ENCODE measurements around the gene HSD17B10. TPM values are rescaled to one million over a fixed set of nuclear protein-coding genes. Genes with fewer than 3 reads are reported as not detected.

HSD17B10 gene
- total and polyA plus RNA-seq, 2 of the 13 experiments (the other 11 are each of a cell fraction or from before 2014, with no cell fraction given), result 68.7 to 84.7 TPM

DNA sequence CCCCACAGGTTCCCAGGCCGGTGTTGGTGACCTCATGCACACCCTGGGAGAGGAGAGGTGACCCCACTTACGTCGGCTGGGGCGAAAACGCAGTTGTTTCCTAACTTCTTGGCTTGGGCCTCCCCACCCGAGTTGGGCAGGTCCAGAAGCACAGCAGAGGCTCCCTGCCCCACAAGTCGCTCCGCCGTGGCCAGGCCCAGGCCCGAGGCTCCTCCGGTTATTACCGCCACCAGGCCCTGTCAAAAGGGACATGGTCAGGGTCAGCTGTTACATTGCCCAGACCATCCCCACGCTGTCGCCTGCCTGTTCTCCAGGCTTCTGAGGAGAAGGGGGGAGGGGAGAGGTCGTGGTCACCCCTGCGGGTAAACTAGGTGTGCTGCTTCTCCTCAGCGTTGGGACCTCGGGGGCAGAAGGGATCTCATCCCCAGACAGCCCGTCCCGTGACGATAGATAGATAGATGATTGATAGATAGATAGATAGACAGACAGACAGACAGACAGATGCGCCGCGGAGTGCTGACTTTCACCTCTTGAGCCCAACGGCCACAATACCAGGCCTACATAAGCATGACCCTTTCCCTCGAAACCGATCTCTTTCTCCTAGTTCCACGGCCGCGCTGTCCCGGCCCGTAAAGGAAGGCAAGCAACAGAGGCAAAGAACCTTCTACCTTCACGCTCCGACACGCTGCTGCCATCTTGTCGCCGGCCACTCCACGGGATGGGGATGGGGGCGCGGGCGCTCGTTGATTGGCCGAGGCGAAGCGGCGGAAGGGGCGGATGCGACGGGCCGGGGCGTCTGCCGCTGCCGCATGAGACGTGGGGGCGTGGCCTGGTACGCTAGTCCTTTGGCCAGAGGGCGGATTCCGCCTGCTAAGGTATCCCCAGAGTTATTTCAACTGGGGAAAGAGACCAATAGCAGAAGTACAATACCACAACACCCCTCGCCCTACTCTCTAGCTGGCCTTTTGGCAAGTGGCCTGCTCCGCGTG lies at the start of gene HSD17B10 (continued):
- TF ChIP-seq TFDP2 (CRISPR knock-in tag; IDR thresholded peaks at IDR 0.05), result peak; percentile 43; the same call in 1 of the 2 replicates
- TF ChIP-seq STAG1 (CRISPR knock-in tag; IDR thresholded peaks at IDR 0.05), result no peak
- 0 out of 2 replicates have a peak, but pooled peaks have one; percentile 36 for TF ChIP-seq PHF21A (CRISPR knock-in tag; IDR thresholded peaks at IDR 0.05)
- no peak for TF ChIP-seq ZNF609 (CRISPR knock-in tag; IDR thresholded peaks at IDR 0.05; ENCODE audit: borderline replicate concordance)
- 0 out of 2 replicates have a peak, but pooled peaks have one; percentile 16 for TF ChIP-seq IKZF5 (CRISPR knock-in tag; IDR thresholded peaks at IDR 0.05)
- TF ChIP-seq ZNF773 (CRISPR knock-in tag; IDR thresholded peaks at IDR 0.05; ENCODE audit: borderline replicate concordance), result no peak
- TF ChIP-seq ARNT2 (CRISPR knock-in tag; IDR thresholded peaks at IDR 0.05; ENCODE audit: low read depth), result no peak
- no peak for TF ChIP-seq ZNF607 (CRISPR knock-in tag; IDR thresholded peaks at IDR 0.05; ENCODE audit: borderline replicate concordance)
- TF ChIP-seq ZNF331 (CRISPR knock-in tag; IDR thresholded peaks at IDR 0.05), result 0 out of 2 replicates have a peak, but pooled peaks have one; percentile 20
- peak; percentile 53 for TF ChIP-seq MAX (IDR thresholded peaks at IDR 0.05)
- no peak for TF ChIP-seq ZNF720 (CRISPR knock-in tag; IDR thresholded peaks at IDR 0.05)
- TF ChIP-seq PHF20 (CRISPR knock-in tag; IDR thresholded peaks at IDR 0.05), result 0 out of 2 replicates have a peak, but pooled peaks have one; percentile 27
- no peak for TF ChIP-seq ZNF17 (CRISPR knock-in tag; IDR thresholded peaks at IDR 0.05)
- peak; percentile 62; the same call in 1 of the 2 replicates for TF ChIP-seq HDAC2 (CRISPR knock-in tag; IDR thresholded peaks at IDR 0.05)
- TF ChIP-seq, protein P1, sequence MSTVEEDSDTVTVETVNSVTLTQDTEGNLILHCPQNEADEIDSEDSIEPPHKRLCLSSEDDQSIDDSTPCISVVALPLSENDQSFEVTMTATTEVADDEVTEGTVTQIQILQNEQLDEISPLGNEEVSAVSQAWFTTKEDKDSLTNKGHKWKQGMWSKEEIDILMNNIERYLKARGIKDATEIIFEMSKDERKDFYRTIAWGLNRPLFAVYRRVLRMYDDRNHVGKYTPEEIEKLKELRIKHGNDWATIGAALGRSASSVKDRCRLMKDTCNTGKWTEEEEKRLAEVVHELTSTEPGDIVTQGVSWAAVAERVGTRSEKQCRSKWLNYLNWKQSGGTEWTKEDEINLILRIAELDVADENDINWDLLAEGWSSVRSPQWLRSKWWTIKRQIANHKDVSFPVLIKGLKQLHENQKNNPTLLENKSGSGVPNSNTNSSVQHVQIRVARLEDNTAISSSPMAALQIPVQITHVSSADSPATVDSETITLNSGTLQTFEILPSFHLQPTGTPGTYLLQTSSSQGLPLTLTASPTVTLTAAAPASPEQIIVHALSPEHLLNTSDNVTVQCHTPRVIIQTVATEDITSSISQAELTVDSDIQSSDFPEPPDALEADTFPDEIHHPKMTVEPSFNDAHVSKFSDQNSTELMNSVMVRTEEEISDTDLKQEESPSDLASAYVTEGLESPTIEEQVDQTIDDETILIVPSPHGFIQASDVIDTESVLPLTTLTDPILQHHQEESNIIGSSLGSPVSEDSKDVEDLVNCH (CRISPR knock-in tag; IDR thresholded peaks at IDR 0.05), result no peak
- TF ChIP-seq NFYB (CRISPR knock-in tag; IDR thresholded peaks at IDR 0.05), result peak; percentile 79
- no peak for TF ChIP-seq SRF (IDR thresholded peaks at IDR 0.05; ENCODE audit: low read depth, low read length)
- 0 out of 2 replicates have a peak, but pooled peaks have one; percentile 27 for TF ChIP-seq SMAD3 (CRISPR knock-in tag; IDR thresholded peaks at IDR 0.05)
- peak; percentile 35 for TF ChIP-seq HNRNPLL (IDR thresholded peaks at IDR 0.05; ENCODE audit: low read depth, low read length, poor library complexity, severe bottlenecking)

Measured in HepG2 (cell line).